IMR-90 (cell line): Measurements from ENCODE around the gene TMEM9. TPM values are rescaled to one million over a fixed set of nuclear protein-coding genes. Genes with fewer than 3 reads are reported as not detected.

Source experiments
- ATAC-seq: fragments of 200-7000 bp; cut with Tn5 transposase; 2 replicates; pipeline ENCODE4 v1.9.1; 2020; ENCODE audit warnings: low read depth, mild to moderate bottlenecking, moderate library complexity
- BruUV-seq: library from RNA; stranded (reverse); fragments of 400-500 nt; replicated peaks from 2 replicates; lab custom pipeline; 2021; lab: Mats Ljungman, UMichigan
- CTCF ChIA-PET: fragments of 300-600 bp; formaldehyde crosslinking; extraction: SDS; loops from one replicate; lab custom pipeline; 2021; ENCODE audit warnings: antibody characterized with exemption; lab: Yijun Ruan, JAX
- POLR2A ChIA-PET: fragments of 300-600 bp; sonication (Branson Sonifier 250); formaldehyde crosslinking; loops from one replicate; lab custom pipeline; 2022; ENCODE audit warnings: antibody characterized with exemption; ENCODE audit not compliant: unreplicated experiment; lab: Charles Lee
- DNase-seq: peaks from one replicate; pipeline ENCODE4 v3.0.0; 2013
- H2AFZ ChIP-seq: replicated peaks from 2 replicates; pipeline ENCODE3; 2013; ENCODE audit warnings: low read length, mild to moderate bottlenecking; ENCODE audit not compliant: poor library complexity
- H2AK5ac ChIP-seq: 2 replicates; pipeline ENCODE4 v1.6.1; 2013; ENCODE audit warnings: low read depth, low read length, inconsistent platforms
- H2AK9ac ChIP-seq: replicated peaks from 2 replicates; pipeline ENCODE3; 2013; ENCODE audit warnings: mild to moderate bottlenecking, low read depth, low read length, moderate library complexity; ENCODE audit not compliant: poor library complexity
- H2BK120ac ChIP-seq: 2 replicates; pipeline ENCODE4 v1.6.1; 2013; ENCODE audit warnings: low read depth, low read length, inconsistent platforms
- H2BK15ac ChIP-seq: 3 replicates; pipeline ENCODE4 v1.6.1; 2013; ENCODE audit warnings: low read depth, low read length, inconsistent platforms
- H2BK20ac ChIP-seq: 2 replicates; pipeline ENCODE4 v1.6.1; 2013; ENCODE audit warnings: low read depth, mild to moderate bottlenecking, inconsistent platforms, low read length, moderate library complexity
- H2BK5ac ChIP-seq: 2 replicates; pipeline ENCODE4 v1.6.1; 2013; ENCODE audit warnings: mild to moderate bottlenecking, low read depth, low read length, inconsistent platforms; ENCODE audit not compliant: poor library complexity, severe bottlenecking
- H3K14ac ChIP-seq: replicated peaks from 2 replicates; pipeline ENCODE4 v1.6.1; 2013; ENCODE audit warnings: low read depth, low read length, inconsistent platforms
- H3K18ac ChIP-seq: 2 replicates; pipeline ENCODE4 v1.6.1; 2013; ENCODE audit warnings: low read depth, low read length, control low read depth
- H3K23ac ChIP-seq: 2 replicates; pipeline ENCODE4 v1.6.1; 2013; ENCODE audit warnings: low read depth, low read length, inconsistent platforms
- H3K27ac ChIP-seq: 2 replicates; pipeline ENCODE4 v1.5.1; 2013; ENCODE audit warnings: mild to moderate bottlenecking, control low read depth, low read length; ENCODE audit not compliant: insufficient read depth
- H3K27me3 ChIP-seq: 2 replicates; pipeline ENCODE4 v1.6.1; 2013; ENCODE audit warnings: low read length; ENCODE audit not compliant: control insufficient read depth, insufficient read depth
- H3K36me3 ChIP-seq: 2 replicates; pipeline ENCODE4 v1.6.1; 2013; ENCODE audit warnings: low read length, mixed read lengths; ENCODE audit not compliant: control insufficient read depth, insufficient read depth
- H3K4ac ChIP-seq: 2 replicates; pipeline ENCODE4 v1.6.1; 2013; ENCODE audit warnings: low read depth, low read length, inconsistent platforms
- H3K4me1 ChIP-seq: 2 replicates; pipeline ENCODE4 v1.6.1; 2013; ENCODE audit warnings: low read length, mixed read lengths; ENCODE audit not compliant: control insufficient read depth, insufficient read depth
- H3K4me2 ChIP-seq: 2 replicates; pipeline ENCODE4 v1.6.1; 2013; ENCODE audit warnings: low read depth, mild to moderate bottlenecking, control low read depth, low read length, moderate library complexity
- H3K4me3 ChIP-seq: 2 replicates; pipeline ENCODE4 v1.5.1; 2013; ENCODE audit warnings: low read depth, mild to moderate bottlenecking, control low read depth, low read length, moderate library complexity; ENCODE audit not compliant: insufficient read depth
- H3K56ac ChIP-seq: 2 replicates; pipeline ENCODE4 v1.6.1; 2013; ENCODE audit warnings: low read length, inconsistent platforms; ENCODE audit not compliant: insufficient read depth; ENCODE audit errors: extremely low read depth
- H3K79me1 ChIP-seq, 2 experiments: 2 replicates each; pipeline ENCODE4 v1.6.1; 2013; ENCODE audit warnings: low read length in 2 of 2, inconsistent platforms in 1 of 2, low read depth in 1 of 2
- H3K9ac ChIP-seq: 2 replicates; pipeline ENCODE4 v1.6.1; 2013; ENCODE audit warnings: low read depth, low read length, control low read depth
- H3K9me1 ChIP-seq: 2 replicates; pipeline ENCODE4 v1.6.1; 2013; ENCODE audit warnings: low read length, inconsistent platforms; ENCODE audit not compliant: insufficient read depth
- H3K9me3 ChIP-seq: 2 replicates; pipeline ENCODE4 v1.6.1; 2013; ENCODE audit warnings: low read length; ENCODE audit not compliant: control insufficient read depth, insufficient read depth
- H4K20me1 ChIP-seq: 2 replicates; pipeline ENCODE4 v1.6.1; 2013; ENCODE audit warnings: low read length, inconsistent platforms; ENCODE audit not compliant: insufficient read depth
- H4K5ac ChIP-seq: 2 replicates; pipeline ENCODE4 v1.6.1; 2013; ENCODE audit warnings: mild to moderate bottlenecking, low read depth, low read length, control low read depth
- H4K8ac ChIP-seq, 2 experiments: 2 replicates each; pipeline ENCODE4 v1.6.1; 2013; ENCODE audit warnings: low read depth in 2 of 2, low read length in 2 of 2, control low read depth in 1 of 2, inconsistent platforms in 1 of 2
- H4K91ac ChIP-seq: 2 replicates; pipeline ENCODE4 v1.6.1; 2013; ENCODE audit warnings: low read depth, low read length, inconsistent platforms; ENCODE audit not compliant: insufficient read depth
- MXI1 ChIP-seq: IDR thresholded peaks from 2 replicates; pipeline ENCODE4 v1.6.1; 2012; ENCODE audit warnings: low read depth, mild to moderate bottlenecking, low read length, moderate library complexity, borderline replicate concordance
- WGBS, 2 experiments: methylation state at CpG; one replicate each; pipeline versions ENCODE4 v1.1.5 to v1.1.7; 2013; ENCODE audit warnings: missing lambda C conversion rate in 2 of 2; ENCODE audit not compliant: insufficient read length in 1 of 2; ENCODE audit errors: extremely low coverage in 2 of 2; 5-methylcytosine and 5-hydroxymethylcytosine counted together
- dilution Hi-C: fragments of 300-500 bp; cut with HindIII; formaldehyde crosslinking; loops from one replicate; pipeline ENCODE4 v1.14.3; 2018; ENCODE audit warnings: low sequenced_read_pairs; ENCODE audit not compliant: unreplicated experiment
- in situ Hi-C: fragments of 300-500 bp; cut with MboI; formaldehyde crosslinking; loops from 3 replicates; pipeline ENCODE4 v1.14.3; 2019; ENCODE audit warnings: low sequenced_read_pairs, inconsistent platforms, mixed read lengths
- intact Hi-C: fragments of 100-400 bp; cut with micrococcal nuclease; formaldehyde crosslinking; loops from 2 replicates; pipeline ENCODE4 v1.10.0; 2022
- polyA plus RNA-seq, 3 experiments: library from polyadenylated mRNA; depleted of rRNA; stranded (reverse); fragments of >200 nt; gene quantifications; 2 replicates each; pipeline ENCODE4 v1.2.3, GENCODE V29; 2012; ENCODE audit warnings: low replicate concordance in 1 of 3
- total RNA-seq: library from RNA; depleted of rRNA; stranded (reverse); fragments of >200 nt; gene quantifications from 2 replicates; pipeline ENCODE4 v1.2.3, GENCODE V29; 2012

The TMEM9 gene
- total and polyA plus RNA-seq, 2 of the 4 experiments (the other 2 are of a cell fraction), result 76.7 to 107 TPM

GRCh38 chr1:201142849-201143725 is 11.2 kb downstream of the TMEM9 start:
- CTCF ChIA-PET, result interaction anchor here (0.8 kb wide), 1 partner anchor 43 kb away, joined by 3 read pairs; no protein-coding TSS in a partner anchor
- no peak overlapping the region for H2BK20ac ChIP-seq
- intact Hi-C loops, result no loop called here
- H3K4ac ChIP-seq, result no peak overlapping the region
- H4K5ac ChIP-seq, result no peak overlapping the region
- no peak overlapping the region for H2BK120ac ChIP-seq
- H2AK9ac ChIP-seq, result no peak overlapping the region
- H4K20me1 ChIP-seq, result peaks cover 17% of the 10 kb centered on the region
- H3K18ac ChIP-seq, result no peak overlapping the region
- no peak overlapping the region for H3K4me2 ChIP-seq
- no peak overlapping the region for H3K56ac ChIP-seq
- H3K23ac ChIP-seq, result no peak overlapping the region
- dilution Hi-C loops, result no loop called here
- H2BK5ac ChIP-seq, result no peak overlapping the region
- peaks cover 76% of the 10 kb centered on the region for H3K36me3 ChIP-seq
- H3K4me1 ChIP-seq, result peaks cover 2% of the 10 kb centered on the region; the same call in 1 of the 2 replicates
- H3K79me1 ChIP-seq, result peaks cover 0 to 11% of the 10 kb centered on the region in 2 experiments; a peak in 2 of 4 replicates
- H3K4me3 ChIP-seq, result no peak overlapping the region
- no peak overlapping the region for H2BK15ac ChIP-seq
- no peak overlapping the region for H3K27ac ChIP-seq
- no TSS peak for BruUV-seq
- H3K27me3 ChIP-seq, result no peaks in the 10 kb centered on the region
- no peak for TF ChIP-seq MXI1
- H4K91ac ChIP-seq, result no peak overlapping the region
- no peak for DNase-seq
- ATAC-seq, result no peak
- no peaks in the 10 kb centered on the region for H3K9me3 ChIP-seq
- peaks cover 8% of the 10 kb centered on the region; the same call in 1 of the 2 replicates for H3K9me1 ChIP-seq
- no peak overlapping the region for H3K14ac ChIP-seq
- H2AK5ac ChIP-seq, result no peak overlapping the region
- POLR2A ChIA-PET, result no interaction called here
- H4K8ac ChIP-seq, result no peak overlapping the region
- in situ Hi-C loops, result no loop called here
- 100% methylated on average over 3 of the region's 16 CpGs; no CpG with 5 or more reads in 1 of the 2 experiments for WGBS, 2 experiments
- no peak overlapping the region for H3K9ac ChIP-seq
- no peak overlapping the region for H2AFZ ChIP-seq
